Smooth muscle cell (in vitro differentiated cells): Measurements from ENCODE around the gene ODAD2. TPM values are rescaled to one million over a fixed set of nuclear protein-coding genes. Genes with fewer than 3 reads are reported as not detected.

Experiments
- DNase-seq: peaks from one replicate; lab custom pipeline; 2025; ENCODE audit not compliant: unreplicated experiment; lab: John Stamatoyannopoulos, UW
- H2AFZ ChIP-seq: fragments of 200-600 bp; sonication (generic); 2 replicates; pipeline ENCODE4 v1.6.0; 2016; ENCODE audit warnings: antibody characterized with exemption, low read depth, mild to moderate bottlenecking
- H3F3A ChIP-seq: fragments of 200-600 bp; sonication (generic); 2 replicates; pipeline ENCODE4 v1.6.0; 2017; ENCODE audit warnings: antibody characterized with exemption, low read depth
- H3K27ac ChIP-seq: fragments of 200-600 bp; sonication (generic); 2 replicates; pipeline ENCODE4 v1.5.1; 2016; ENCODE audit warnings: low read depth, mild to moderate bottlenecking
- H3K27me3 ChIP-seq: fragments of 200-600 bp; sonication (generic); 2 replicates; pipeline ENCODE4 v1.6.1; 2016; ENCODE audit warnings: low read depth, mild to moderate bottlenecking
- H3K36me3 ChIP-seq: fragments of 200-600 bp; sonication (generic); 2 replicates; pipeline ENCODE4 v1.5.1; 2016; ENCODE audit warnings: low read depth
- H3K4me1 ChIP-seq: fragments of 200-600 bp; sonication (generic); 2 replicates; pipeline ENCODE4 v1.5.1; 2016; ENCODE audit warnings: low read depth
- H3K4me2 ChIP-seq: fragments of 200-600 bp; sonication (generic); 2 replicates; pipeline ENCODE4 v1.6.0; 2016; ENCODE audit warnings: mild to moderate bottlenecking
- H3K4me3 ChIP-seq: fragments of 200-600 bp; sonication (generic); 2 replicates; pipeline ENCODE4 v1.5.1; 2016; ENCODE audit warnings: mild to moderate bottlenecking
- H3K79me2 ChIP-seq: fragments of 200-600 bp; sonication (generic); 2 replicates; pipeline ENCODE4 v1.6.0; 2016; ENCODE audit warnings: low read depth, mild to moderate bottlenecking
- H3K9ac ChIP-seq: fragments of 200-600 bp; sonication (generic); 2 replicates; pipeline ENCODE4 v1.6.0; 2016; ENCODE audit warnings: low read depth
- H3K9me3 ChIP-seq: fragments of 200-600 bp; sonication (generic); replicated peaks from 2 replicates; pipeline ENCODE4 v1.5.1; 2016; ENCODE audit warnings: low read depth
- H4K20me1 ChIP-seq: fragments of 200-600 bp; sonication (generic); 2 replicates; pipeline ENCODE4 v1.6.0; 2016; ENCODE audit warnings: low read depth
- CTCF ChIP-seq: fragments of 200-600 bp; sonication (generic); IDR thresholded peaks from 2 replicates; pipeline ENCODE4 v1.5.1; 2017; ENCODE audit warnings: borderline replicate concordance, mild to moderate bottlenecking, antibody characterized with exemption; ENCODE audit not compliant: insufficient read depth, poor library complexity, severe bottlenecking
- WGBS: methylation state at CpG from one replicate; pipeline ENCODE4 v1.1.7; 2016; ENCODE audit warnings: low lambda C conversion rate; 5-methylcytosine and 5-hydroxymethylcytosine counted together
- polyA plus RNA-seq: library from polyadenylated mRNA; unstranded; fragments of >200 nt; fragmentation: Nextera tagmentation; extraction: Ambion mirVana; gene quantifications from 2 replicates; pipeline ENCODE4 v1.2.1, GENCODE V29; 2016
- total RNA-seq: library from RNA; depleted of rRNA; stranded (reverse); fragments of >200 nt; gene quantifications from 2 replicates; pipeline ENCODE4 v1.2.3, GENCODE V29; 2014

Gene ODAD2
- total and polyA plus RNA-seq, 2 experiments from 2014 or later = 0.45 TPM; not detected in 1

DNA sequence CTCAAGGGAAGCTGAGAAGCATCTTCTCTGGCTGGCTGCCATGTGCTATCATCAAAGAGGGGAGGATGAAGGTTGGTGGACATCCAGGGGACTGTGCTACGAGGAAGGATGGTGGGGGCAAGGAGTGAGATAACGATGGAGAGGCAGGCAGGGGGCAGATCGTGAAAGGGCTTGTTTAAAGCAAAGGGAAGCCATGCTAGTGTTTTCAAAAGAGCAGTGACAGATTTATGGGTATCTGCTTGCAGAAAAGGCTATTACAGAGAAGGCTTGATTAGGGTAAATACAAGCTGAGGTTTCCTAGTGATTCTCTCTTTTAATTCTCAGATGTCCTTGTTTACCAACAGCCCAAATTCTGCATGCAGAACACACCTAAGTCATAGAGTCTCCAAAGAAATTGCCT lies 164.4 kb downstream of the ODAD2 start:
- Histone ChIP-seq H4K20me1 (no peaks in the 10 kb centered on the region), H3K27me3 (no peaks in the 10 kb centered on the region), H3F3A (no peaks in the 10 kb centered on the region), H3K4me2 (no peak overlapping the region), H3K9ac (no peak overlapping the region), H3K27ac (no peak overlapping the region), H3K36me3 (no peaks in the 10 kb centered on the region), H2AFZ (no peak overlapping the region), H3K4me3 (no peak overlapping the region), H3K9me3 (no peaks in the 10 kb centered on the region), H3K4me1 (no peaks in the 10 kb centered on the region), H3K79me2 (no peaks in the 10 kb centered on the region)
- no peak for DNase-seq
- TF ChIP-seq CTCF = no peak
- 53% methylated on average over 3 of the region's 3 CpGs for WGBS

- no peak overlapping the region for H3K9ac ChIP-seq
- no peak overlapping the region for H3K4me3 ChIP-seq
- H3K79me2 ChIP-seq = no peaks in the 10 kb centered on the region
- no peak overlapping the region for H3K4me2 ChIP-seq
- no peaks in the 10 kb centered on the region for H4K20me1 ChIP-seq
- no peaks in the 10 kb centered on the region for H3F3A ChIP-seq
- no peak for DNase-seq
- no peak overlapping the region for H2AFZ ChIP-seq
- no peaks in the 10 kb centered on the region for H3K27me3 ChIP-seq
- H3K9me3 ChIP-seq = no peaks in the 10 kb centered on the region
- no peak for TF ChIP-seq CTCF
- WGBS = 88% methylated on average over 6 of the region's 6 CpGs
- no peaks in the 10 kb centered on the region for H3K36me3 ChIP-seq
- H3K27ac ChIP-seq = no peak overlapping the region
- no peaks in the 10 kb centered on the region for H3K4me1 ChIP-seq
These were observed 165.1 kb downstream of the ODAD2 start for GRCh38 chr10:27833792-27834191.

DNA sequence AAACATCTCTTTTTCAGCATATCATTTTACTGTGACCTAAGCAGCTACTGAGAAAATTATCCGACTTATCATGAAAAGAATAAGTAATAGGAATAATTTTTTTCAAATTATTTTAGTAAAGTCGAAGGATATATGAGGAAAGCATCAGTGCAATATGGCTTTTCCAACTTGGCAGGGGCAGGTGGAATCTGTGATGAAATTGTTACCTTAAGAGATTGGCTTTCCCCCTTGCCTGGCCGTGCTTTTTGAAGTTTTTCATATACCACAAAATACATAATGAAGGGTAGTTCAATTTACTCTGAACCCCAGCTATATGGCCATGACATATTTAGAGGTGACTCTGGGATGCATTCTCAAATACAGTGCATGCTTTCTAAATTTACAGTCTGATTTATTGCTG lies 166.1 kb downstream of the ODAD2 start:
- Histone ChIP-seq H3K4me1 (no peaks in the 10 kb centered on the region), H3K4me3 (no peak overlapping the region), H3K36me3 (no peaks in the 10 kb centered on the region), H3K4me2 (no peak overlapping the region), H3F3A (no peaks in the 10 kb centered on the region), H3K79me2 (no peaks in the 10 kb centered on the region), H3K27me3 (no peaks in the 10 kb centered on the region), H3K9ac (no peak overlapping the region), H4K20me1 (no peaks in the 10 kb centered on the region), H3K27ac (no peak overlapping the region), H2AFZ (no peak overlapping the region), H3K9me3 (no peaks in the 10 kb centered on the region)
- DNase-seq = no peak
- no peak for TF ChIP-seq CTCF
- WGBS = 60% methylated on average over 3 of the region's 3 CpGs

- Histone ChIP-seq H3K9me3 (no peaks in the 10 kb centered on the region), H3K4me1 (no peaks in the 10 kb centered on the region), H4K20me1 (no peaks in the 10 kb centered on the region), H3K27ac (no peak overlapping the region), H3F3A (peaks cover 5% of the 10 kb centered on the region), H3K9ac (no peak overlapping the region), H3K4me2 (no peak overlapping the region), H3K27me3 (no peaks in the 10 kb centered on the region), H2AFZ (no peak overlapping the region), H3K36me3 (no peaks in the 10 kb centered on the region), H3K4me3 (no peak overlapping the region), H3K79me2 (no peaks in the 10 kb centered on the region)
- no peak for TF ChIP-seq CTCF
- 91% methylated on average over 9 of the region's 9 CpGs for WGBS
- DNase-seq = no peak
These were observed 172.5 kb downstream of the ODAD2 start for GRCh38 chr10:27826369-27826768.
